IMR-90 (cell line): Measurements from ENCODE around the gene SPATC1L. TPM values are rescaled to one million over a fixed set of nuclear protein-coding genes. Genes with fewer than 3 reads are reported as not detected.
"Not testable (repeated sequence)": the region's sequence is repeated elsewhere in the genome, so short reads cannot be mapped to it uniquely, and the experiment has no call there.

Source experiments
- ATAC-seq: fragments of 200-7000 bp; cut with Tn5 transposase; 2 replicates; pipeline ENCODE4 v1.9.1; 2020; ENCODE audit warnings: low read depth, mild to moderate bottlenecking, moderate library complexity
- BruUV-seq: library from RNA; stranded (reverse); fragments of 400-500 nt; replicated peaks from 2 replicates; lab custom pipeline; 2021; lab: Mats Ljungman, UMichigan
- CTCF ChIA-PET: fragments of 300-600 bp; formaldehyde crosslinking; extraction: SDS; loops from one replicate; lab custom pipeline; 2021; ENCODE audit warnings: antibody characterized with exemption; lab: Yijun Ruan, JAX
- POLR2A ChIA-PET: fragments of 300-600 bp; sonication (Branson Sonifier 250); formaldehyde crosslinking; loops from one replicate; lab custom pipeline; 2022; ENCODE audit warnings: antibody characterized with exemption; ENCODE audit not compliant: unreplicated experiment; lab: Charles Lee
- DNase-seq: peaks from one replicate; pipeline ENCODE4 v3.0.0; 2013
- H2AFZ ChIP-seq: replicated peaks from 2 replicates; pipeline ENCODE3; 2013; ENCODE audit warnings: low read length, mild to moderate bottlenecking; ENCODE audit not compliant: poor library complexity
- H2AK5ac ChIP-seq: 2 replicates; pipeline ENCODE4 v1.6.1; 2013; ENCODE audit warnings: low read depth, low read length, inconsistent platforms
- H2AK9ac ChIP-seq: replicated peaks from 2 replicates; pipeline ENCODE3; 2013; ENCODE audit warnings: mild to moderate bottlenecking, low read depth, low read length, moderate library complexity; ENCODE audit not compliant: poor library complexity
- H2BK120ac ChIP-seq: 2 replicates; pipeline ENCODE4 v1.6.1; 2013; ENCODE audit warnings: low read depth, low read length, inconsistent platforms
- H2BK15ac ChIP-seq: 3 replicates; pipeline ENCODE4 v1.6.1; 2013; ENCODE audit warnings: low read depth, low read length, inconsistent platforms
- H2BK20ac ChIP-seq: 2 replicates; pipeline ENCODE4 v1.6.1; 2013; ENCODE audit warnings: low read depth, mild to moderate bottlenecking, inconsistent platforms, low read length, moderate library complexity
- H2BK5ac ChIP-seq: 2 replicates; pipeline ENCODE4 v1.6.1; 2013; ENCODE audit warnings: mild to moderate bottlenecking, low read depth, low read length, inconsistent platforms; ENCODE audit not compliant: poor library complexity, severe bottlenecking
- H3K14ac ChIP-seq: replicated peaks from 2 replicates; pipeline ENCODE4 v1.6.1; 2013; ENCODE audit warnings: low read depth, low read length, inconsistent platforms
- H3K18ac ChIP-seq: 2 replicates; pipeline ENCODE4 v1.6.1; 2013; ENCODE audit warnings: low read depth, low read length, control low read depth
- H3K23ac ChIP-seq: 2 replicates; pipeline ENCODE4 v1.6.1; 2013; ENCODE audit warnings: low read depth, low read length, inconsistent platforms
- H3K27ac ChIP-seq: 2 replicates; pipeline ENCODE4 v1.5.1; 2013; ENCODE audit warnings: mild to moderate bottlenecking, control low read depth, low read length; ENCODE audit not compliant: insufficient read depth
- H3K27me3 ChIP-seq: 2 replicates; pipeline ENCODE4 v1.6.1; 2013; ENCODE audit warnings: low read length; ENCODE audit not compliant: control insufficient read depth, insufficient read depth
- H3K36me3 ChIP-seq: 2 replicates; pipeline ENCODE4 v1.6.1; 2013; ENCODE audit warnings: low read length, mixed read lengths; ENCODE audit not compliant: control insufficient read depth, insufficient read depth
- H3K4ac ChIP-seq: 2 replicates; pipeline ENCODE4 v1.6.1; 2013; ENCODE audit warnings: low read depth, low read length, inconsistent platforms
- H3K4me1 ChIP-seq: 2 replicates; pipeline ENCODE4 v1.6.1; 2013; ENCODE audit warnings: low read length, mixed read lengths; ENCODE audit not compliant: control insufficient read depth, insufficient read depth
- H3K4me2 ChIP-seq: 2 replicates; pipeline ENCODE4 v1.6.1; 2013; ENCODE audit warnings: low read depth, mild to moderate bottlenecking, control low read depth, low read length, moderate library complexity
- H3K4me3 ChIP-seq: 2 replicates; pipeline ENCODE4 v1.5.1; 2013; ENCODE audit warnings: low read depth, mild to moderate bottlenecking, control low read depth, low read length, moderate library complexity; ENCODE audit not compliant: insufficient read depth
- H3K56ac ChIP-seq: 2 replicates; pipeline ENCODE4 v1.6.1; 2013; ENCODE audit warnings: low read length, inconsistent platforms; ENCODE audit not compliant: insufficient read depth; ENCODE audit errors: extremely low read depth
- H3K79me1 ChIP-seq, 2 experiments: 2 replicates each; pipeline ENCODE4 v1.6.1; 2013; ENCODE audit warnings: low read length in 2 of 2, inconsistent platforms in 1 of 2, low read depth in 1 of 2
- H3K9ac ChIP-seq: 2 replicates; pipeline ENCODE4 v1.6.1; 2013; ENCODE audit warnings: low read depth, low read length, control low read depth
- H3K9me1 ChIP-seq: 2 replicates; pipeline ENCODE4 v1.6.1; 2013; ENCODE audit warnings: low read length, inconsistent platforms; ENCODE audit not compliant: insufficient read depth
- H3K9me3 ChIP-seq: 2 replicates; pipeline ENCODE4 v1.6.1; 2013; ENCODE audit warnings: low read length; ENCODE audit not compliant: control insufficient read depth, insufficient read depth
- H4K20me1 ChIP-seq: 2 replicates; pipeline ENCODE4 v1.6.1; 2013; ENCODE audit warnings: low read length, inconsistent platforms; ENCODE audit not compliant: insufficient read depth
- H4K5ac ChIP-seq: 2 replicates; pipeline ENCODE4 v1.6.1; 2013; ENCODE audit warnings: mild to moderate bottlenecking, low read depth, low read length, control low read depth
- H4K8ac ChIP-seq, 2 experiments: 2 replicates each; pipeline ENCODE4 v1.6.1; 2013; ENCODE audit warnings: low read depth in 2 of 2, low read length in 2 of 2, control low read depth in 1 of 2, inconsistent platforms in 1 of 2
- H4K91ac ChIP-seq: 2 replicates; pipeline ENCODE4 v1.6.1; 2013; ENCODE audit warnings: low read depth, low read length, inconsistent platforms; ENCODE audit not compliant: insufficient read depth
- WGBS, 2 experiments: methylation state at CpG; one replicate each; pipeline versions ENCODE4 v1.1.5 to v1.1.7; 2013; ENCODE audit warnings: missing lambda C conversion rate in 2 of 2; ENCODE audit not compliant: insufficient read length in 1 of 2; ENCODE audit errors: extremely low coverage in 2 of 2; 5-methylcytosine and 5-hydroxymethylcytosine counted together
- dilution Hi-C: fragments of 300-500 bp; cut with HindIII; formaldehyde crosslinking; loops from one replicate; pipeline ENCODE4 v1.14.3; 2018; ENCODE audit warnings: low sequenced_read_pairs; ENCODE audit not compliant: unreplicated experiment
- in situ Hi-C: fragments of 300-500 bp; cut with MboI; formaldehyde crosslinking; loops from 3 replicates; pipeline ENCODE4 v1.14.3; 2019; ENCODE audit warnings: low sequenced_read_pairs, inconsistent platforms, mixed read lengths
- intact Hi-C: fragments of 100-400 bp; cut with micrococcal nuclease; formaldehyde crosslinking; loops from 2 replicates; pipeline ENCODE4 v1.10.0; 2022
- polyA plus RNA-seq, 3 experiments: library from polyadenylated mRNA; depleted of rRNA; stranded (reverse); fragments of >200 nt; gene quantifications; 2 replicates each; pipeline ENCODE4 v1.2.3, GENCODE V29; 2012; ENCODE audit warnings: low replicate concordance in 1 of 3
- total RNA-seq: library from RNA; depleted of rRNA; stranded (reverse); fragments of >200 nt; gene quantifications from 2 replicates; pipeline ENCODE4 v1.2.3, GENCODE V29; 2012

SPATC1L gene
- total and polyA plus RNA-seq, 2 of the 4 experiments (the other 2 are of a cell fraction) = 3.8 to 17.2 TPM

GRCh38 chr21:46183337-46183909 is 836 bp downstream of the SPATC1L start:
- H2AK9ac ChIP-seq = peak overlapping the region; percentile 93
- no CpG with 5 or more reads among the region's 13 CpGs for WGBS, 2 experiments
- intact Hi-C loops, H3K9ac ChIP-seq, dilution Hi-C loops, H3K9me1 ChIP-seq, H4K91ac ChIP-seq, H2BK20ac ChIP-seq, H3K23ac ChIP-seq, H3K27ac ChIP-seq, H3K4me1 ChIP-seq, H4K20me1 ChIP-seq, DNase-seq, H3K27me3 ChIP-seq, H3K14ac ChIP-seq, H4K8ac ChIP-seq, H2BK120ac ChIP-seq, H2BK15ac ChIP-seq, H2BK5ac ChIP-seq, CTCF ChIA-PET, ATAC-seq, in situ Hi-C loops, H2AK5ac ChIP-seq, H3K9me3 ChIP-seq, H3K18ac ChIP-seq, BruUV-seq, H3K56ac ChIP-seq, POLR2A ChIA-PET, H3K36me3 ChIP-seq, H4K5ac ChIP-seq, H3K79me1 ChIP-seq, H3K4ac ChIP-seq: not testable (repeated sequence)
- peak overlapping the region; percentile 37 for H2AFZ ChIP-seq
- peak overlapping the region; percentile 37; the same call in 1 of the 2 replicates for H3K4me2 ChIP-seq
- peak overlapping the region; percentile 88; the same call in 1 of the 2 replicates for H3K4me3 ChIP-seq
